K562 treated with DMSO at 1 percent for 4 hours (cell line): ENCODE data around the gene ISG20. TPM values are rescaled to one million over a fixed set of nuclear protein-coding genes. Genes with fewer than 3 reads are reported as not detected.

Source experiments
- total RNA-seq: library from RNA; unstranded; fragments of 300-600 nt; gene quantifications from 2 replicates; pipeline ENCODE4 v1.2.3, GENCODE V29; 2022; ENCODE audit not compliant: insufficient read depth

Gene ISG20
- total RNA-seq = 4.0 TPM in 1 of 2 replicates, not detected in the other

GRCh38 chr15:88638626-88639372 lies at the start of gene ISG20:
TSS of gene ISG20 (plus strand) at chr15:88639016. CDS start at chr15:88639367, 351 bp downstream.

GRCh38 chr15:88620995-88621772 lies 17.6 kb upstream of the ISG20 start, which contains the start of gene AEN:
TSS of gene AEN (plus strand) at chr15:88621340. CDS start at chr15:88626210, 4,870 bp downstream.

Other genes starting within 250 kb of the ISG20 start
- 17.8 and 25.7 TPM in 2 replicates for gene MRPL46, start 171.6 kb upstream of the ISG20 start, total RNA-seq
- gene MRPS11, start 171.3 kb upstream of the ISG20 start, total RNA-seq = 44.7 and 46.9 TPM in 2 replicates
- gene DET1, start 92.3 kb upstream of the ISG20 start, total RNA-seq = 2.5 and 3.4 TPM in 2 replicates
- 7.7 and 10.4 TPM in 2 replicates for gene AEN, start 17.7 kb upstream of the ISG20 start, total RNA-seq
- not detected in 2 replicates for gene ACAN, start 164.4 kb downstream of the ISG20 start, total RNA-seq